HG03558 (cell line): Measurements from ENCODE around the gene NLGN1.

Experiments used
- ATAC-seq: cut with Tn5 transposase; IDR thresholded peaks from one replicate; pipeline ENCODE4 v1.9.1; 2021; ENCODE audit warnings: moderate number of reproducible peaks; ENCODE audit not compliant: unreplicated experiment; ENCODE audit errors: extremely low read depth

NLGN1 gene

GRCh38 chr3:173745952-173746682, 348.6 kb downstream of the NLGN1 start:
- ATAC-seq = no peak

- no peak for ATAC-seq
These were observed 349.9 kb downstream of the NLGN1 start for GRCh38 chr3:173747427-173747826.

- ATAC-seq = no peak
These were observed 350.6 kb downstream of the NLGN1 start for GRCh38 chr3:173748105-173748504.

GRCh38 chr3:173750095-173750494, 352.6 kb downstream of the NLGN1 start:
- ATAC-seq = no peak

GRCh38 chr3:173750591-173750990, 353.0 kb downstream of the NLGN1 start:
- ATAC-seq = no peak

- ATAC-seq = no peak
These were observed 356.0 kb downstream of the NLGN1 start for GRCh38 chr3:173753593-173753992.

GRCh38 chr3:173755161-173755560, 357.6 kb downstream of the NLGN1 start:
- no peak for ATAC-seq

GRCh38 chr3:173761161-173761560, 363.6 kb downstream of the NLGN1 start:
- ATAC-seq = no peak

GRCh38 chr3:173762501-173762900, 365.0 kb downstream of the NLGN1 start:
- no peak for ATAC-seq

- ATAC-seq = no peak
These were observed 372.5 kb downstream of the NLGN1 start for GRCh38 chr3:173770011-173770410.

- ATAC-seq = no peak
These were observed 373.4 kb downstream of the NLGN1 start for GRCh38 chr3:173770796-173771573.

- no peak for ATAC-seq
These were observed 376.3 kb downstream of the NLGN1 start for GRCh38 chr3:173773800-173774199.

GRCh38 chr3:173774294-173774693, 376.8 kb downstream of the NLGN1 start:
- no peak for ATAC-seq

- no peak for ATAC-seq
These were observed 380.7 kb downstream of the NLGN1 start for GRCh38 chr3:173778251-173778650.

GRCh38 chr3:173780067-173780466, 382.5 kb downstream of the NLGN1 start:
- no peak for ATAC-seq

GRCh38 chr3:173785004-173785403, 387.5 kb downstream of the NLGN1 start:
- no peak for ATAC-seq

- ATAC-seq = no peak
These were observed 392.1 kb downstream of the NLGN1 start for GRCh38 chr3:173789530-173790162.

GRCh38 chr3:173793963-173794362, 396.4 kb downstream of the NLGN1 start:
- ATAC-seq = no peak

GRCh38 chr3:173796405-173796804, 398.9 kb downstream of the NLGN1 start:
- ATAC-seq = no peak

- no peak for ATAC-seq
These were observed 399.3 kb downstream of the NLGN1 start for GRCh38 chr3:173796890-173797289.
